Thyroid gland (tissue), 4 donors: ENCODE measurements around the gene LPP. TPM values are rescaled to one million over a fixed set of nuclear protein-coding genes. Genes with fewer than 3 reads are reported as not detected.

Experiments used
- DNase-seq, 2 donors: peaks; one replicate each; pipeline ENCODE4 v3.0.0-alpha.2; 2019
- H3K27ac ChIP-seq, 3 donors: fragments of 200-600 bp; sonication (generic); 1 replicate in 2 of 3; 2 replicates in 1 of 3; pipeline ENCODE4 v1.5.1; 2016 to 2019; ENCODE audit warnings: mild to moderate bottlenecking in 1 of 3, moderate library complexity in 1 of 3
- H3K27me3 ChIP-seq: fragments of 200-600 bp; sonication (generic); one replicate; pipeline ENCODE4 v1.5.1; 2019
- H3K36me3 ChIP-seq, 2 donors: fragments of 200-600 bp; sonication (generic); one replicate each; pipeline ENCODE4 v1.5.1; 2016 to 2019
- H3K4me1 ChIP-seq, 2 donors: fragments of 200-600 bp; sonication (generic); one replicate each; pipeline ENCODE4 v1.5.1; 2017 to 2019
- H3K4me3 ChIP-seq, 3 donors: fragments of 200-600 bp; sonication (generic); replicated peaks in 1 of 3; 1 replicate in 2 of 3; 2 replicates in 1 of 3; pipeline ENCODE4 v1.5.1; 2016; ENCODE audit warnings: mild to moderate bottlenecking in 1 of 3
- H3K9me3 ChIP-seq: fragments of 200-600 bp; sonication (generic); one replicate; pipeline ENCODE4 v1.5.1; 2017
- POLR2A ChIP-seq, 2 donors: fragments of 450-650 bp; IDR thresholded peaks; one replicate each; pipeline ENCODE4 v1.6.1; 2017; ENCODE audit warnings: antibody characterized with exemption in 2 of 2, mild to moderate bottlenecking in 2 of 2, moderate library complexity in 1 of 2
- WGBS, 2 donors: methylation state at CpG; one replicate each; pipeline ENCODE4 v1.1.5; 2017; 5-methylcytosine and 5-hydroxymethylcytosine counted together
- intact Hi-C: fragments of 100-400 bp; cut with DNase I; formaldehyde crosslinking; loops from one replicate; pipeline ENCODE4 v1.15.1; 2023
- total RNA-seq, 4 donors: library from RNA; depleted of rRNA; stranded (reverse); fragments of >200 nt; gene quantifications; one replicate each; pipeline ENCODE4 v1.2.3, GENCODE V29; 2016
- TF ChIP-seq, protein P1 (sequence below), 6 experiments: fragments of 200-600 bp in 3 of 6; fragments of 450-650 bp in 3 of 6; sonication (generic) in 3 of 6; IDR thresholded peaks; one replicate each; pipeline ENCODE4 v1.5.1; 2016 to 2019; ENCODE audit warnings: antibody characterized with exemption in 6 of 6, mild to moderate bottlenecking in 2 of 6, inconsistent platforms in 1 of 6, moderate library complexity in 1 of 6

Gene LPP
- total RNA-seq, 4 donors from 2014 or later, result 79.0 to 141 (median 82.8) TPM

GRCh38 chr3:188220988-188221818 lies 67.2 kb downstream of the LPP start:
- Histone ChIP-seq H3K36me3 (no peaks in the 10 kb centered on the region), H3K9me3 (no peaks in the 10 kb centered on the region), H3K27me3 (no peaks in the 10 kb centered on the region), H3K4me1 (peaks cover 0 to 15% of the 10 kb centered on the region in 2 donors), H3K27ac (peak overlapping the region; percentile 54 to 63 (median 60)), H3K4me3 (no peak overlapping the region)
- intact Hi-C loops, result no loop called here
- WGBS, 2 donors, result 85 to 89% methylated on average over 11 of the region's 11 CpGs
- peak in 1 of 2 donors; percentile 8 for DNase-seq
- TF ChIP-seq, protein P1, sequence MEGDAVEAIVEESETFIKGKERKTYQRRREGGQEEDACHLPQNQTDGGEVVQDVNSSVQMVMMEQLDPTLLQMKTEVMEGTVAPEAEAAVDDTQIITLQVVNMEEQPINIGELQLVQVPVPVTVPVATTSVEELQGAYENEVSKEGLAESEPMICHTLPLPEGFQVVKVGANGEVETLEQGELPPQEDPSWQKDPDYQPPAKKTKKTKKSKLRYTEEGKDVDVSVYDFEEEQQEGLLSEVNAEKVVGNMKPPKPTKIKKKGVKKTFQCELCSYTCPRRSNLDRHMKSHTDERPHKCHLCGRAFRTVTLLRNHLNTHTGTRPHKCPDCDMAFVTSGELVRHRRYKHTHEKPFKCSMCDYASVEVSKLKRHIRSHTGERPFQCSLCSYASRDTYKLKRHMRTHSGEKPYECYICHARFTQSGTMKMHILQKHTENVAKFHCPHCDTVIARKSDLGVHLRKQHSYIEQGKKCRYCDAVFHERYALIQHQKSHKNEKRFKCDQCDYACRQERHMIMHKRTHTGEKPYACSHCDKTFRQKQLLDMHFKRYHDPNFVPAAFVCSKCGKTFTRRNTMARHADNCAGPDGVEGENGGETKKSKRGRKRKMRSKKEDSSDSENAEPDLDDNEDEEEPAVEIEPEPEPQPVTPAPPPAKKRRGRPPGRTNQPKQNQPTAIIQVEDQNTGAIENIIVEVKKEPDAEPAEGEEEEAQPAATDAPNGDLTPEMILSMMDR (IDR thresholded peaks at IDR 0.05), result no peak

GRCh38 chr3:188223936-188224335 lies 70.0 kb downstream of the LPP start:
- H3K4me1 ChIP-seq, result peaks cover 0 to 15% of the 10 kb centered on the region in 2 donors
- no peaks in the 10 kb centered on the region for H3K36me3 ChIP-seq
- no peak overlapping the region for H3K4me3 ChIP-seq
- H3K27me3 ChIP-seq, result no peaks in the 10 kb centered on the region
- H3K27ac ChIP-seq, result no peak overlapping the region
- 69 to 76% methylated on average over 3 of the region's 3 CpGs for WGBS, 2 donors
- TF ChIP-seq, protein P1 (IDR thresholded peaks at IDR 0.05), result no peak
- TF ChIP-seq POLR2A (IDR thresholded peaks at IDR 0.05), result no peak
- no peaks in the 10 kb centered on the region for H3K9me3 ChIP-seq
- DNase-seq, result peak; percentile 19 to 27
- intact Hi-C loops, result no loop called here

DNA sequence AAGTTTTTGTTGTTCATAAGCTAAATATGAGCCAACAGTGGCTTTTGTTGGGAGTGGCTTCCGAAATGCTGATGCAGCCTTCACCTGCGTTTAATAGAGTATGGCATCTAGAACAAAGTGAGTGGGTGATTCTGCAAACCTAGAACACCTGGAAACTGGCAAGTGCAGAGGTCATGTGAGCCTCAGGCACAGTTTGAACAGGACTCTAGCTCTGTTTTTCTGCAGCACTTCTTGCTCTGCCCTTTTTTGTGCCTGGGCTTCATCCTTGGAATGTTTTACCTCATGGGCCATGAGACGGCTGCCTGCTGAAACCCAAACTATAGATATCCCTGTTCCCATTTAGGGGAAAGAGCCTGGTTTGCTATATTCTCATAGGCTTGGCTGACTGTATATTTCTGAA lies 73.5 kb downstream of the LPP start:
- Histone ChIP-seq H3K36me3 (no peaks in the 10 kb centered on the region), H3K4me3 (no peak overlapping the region), H3K4me1 (peaks cover 0 to 9% of the 10 kb centered on the region in 2 donors), H3K9me3 (no peaks in the 10 kb centered on the region), H3K27me3 (no peaks in the 10 kb centered on the region), H3K27ac (no peak overlapping the region)
- 94 to 98% methylated on average over 2 to 3 of the region's 3 CpGs for whole genome bisulfite sequencing, 2 donors
- DNase-seq, result no peak
- TF ChIP-seq POLR2A (IDR thresholded peaks at IDR 0.05), result no peak
- intact Hi-C loops, result no loop called here

GRCh38 chr3:188229177-188229576 lies 75.2 kb downstream of the LPP start:
- H3K27ac ChIP-seq, result no peak overlapping the region
- no peak for DNase-seq
- no peaks in the 10 kb centered on the region for H3K9me3 ChIP-seq
- H3K4me1 ChIP-seq, result peaks cover 0 to 8% of the 10 kb centered on the region in 2 donors
- TF ChIP-seq, protein P1 (IDR thresholded peaks at IDR 0.05), result no peak
- TF ChIP-seq POLR2A (IDR thresholded peaks at IDR 0.05), result no peak
- intact Hi-C loops, result no loop called here
- 83 to 84% methylated on average over 7 of the region's 7 CpGs for WGBS, 2 donors
- H3K27me3 ChIP-seq, result no peaks in the 10 kb centered on the region
- H3K36me3 ChIP-seq, result no peaks in the 10 kb centered on the region
- no peak overlapping the region for H3K4me3 ChIP-seq

- H3K4me3 ChIP-seq, result no peak overlapping the region
- intact Hi-C loops, result no loop called here
These were observed 75.8 kb downstream of the LPP start for GRCh38 chr3:188229726-188230125.

More at GRCh38 chr3:188229726-188230125, 75.8 kb downstream of the LPP start:
- no peak for DNase-seq
- H3K27me3 ChIP-seq, result no peaks in the 10 kb centered on the region
- no peak overlapping the region for H3K27ac ChIP-seq
- TF ChIP-seq POLR2A (IDR thresholded peaks at IDR 0.05), result no peak
- TF ChIP-seq, protein P1 (IDR thresholded peaks at IDR 0.05), result no peak
- peaks cover 0 to 8% of the 10 kb centered on the region in 2 donors for H3K4me1 ChIP-seq
- WGBS, 2 donors, result 95 to 96% methylated on average over 2 of the region's 2 CpGs
- H3K36me3 ChIP-seq, result no peaks in the 10 kb centered on the region
- H3K9me3 ChIP-seq, result no peaks in the 10 kb centered on the region
